CD4-positive, alpha-beta T cell treated with Interleukin-17A for 1 hour (primary cell): ENCODE measurements around the gene TMEM141.
A peak's percentile ranks its signal among the peaks of the same experiment; 100 is the strongest.
"Not testable (repeated sequence)": the region's sequence is repeated elsewhere in the genome, so short reads cannot be mapped to it uniquely, and the experiment has no call there.

Experiments used
- DNase-seq: peaks from one replicate; pipeline ENCODE4 v3.0.0-alpha.2; 2020

The TMEM141 gene

DNA sequence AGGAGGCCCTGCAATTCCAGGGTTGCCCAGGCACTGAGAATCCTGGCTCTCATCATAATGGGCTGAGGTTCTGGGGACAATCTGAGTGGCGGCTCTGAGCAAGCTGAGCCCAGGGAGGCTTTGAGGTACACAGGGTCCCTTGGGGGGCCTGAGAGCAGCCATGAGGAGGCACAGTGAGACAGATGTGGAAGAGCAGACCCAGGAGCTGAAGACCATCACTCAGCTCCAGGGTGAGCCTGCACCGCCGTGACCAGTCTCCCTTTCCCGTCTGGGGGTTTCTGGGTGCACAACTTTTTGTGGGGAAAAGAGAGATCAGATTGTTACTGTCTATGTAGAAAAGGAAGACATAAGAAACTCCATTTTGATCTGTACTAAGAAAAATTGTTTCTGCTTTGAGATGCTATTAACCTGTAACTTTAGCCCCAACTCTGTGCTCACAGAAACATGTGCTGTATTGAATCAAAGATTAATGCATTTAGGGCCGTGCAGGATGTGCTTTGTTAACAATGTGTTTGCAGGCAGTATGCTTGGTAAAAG is 5.2 kb downstream of the TMEM141 start, which contains the start of gene CCDC183:
TSS of gene CCDC183 (plus strand) at position 101 of the 537 bp plus-strand sequence. CDS start at position 161, 60 bp downstream.
- no peak for DNase-seq

DNA sequence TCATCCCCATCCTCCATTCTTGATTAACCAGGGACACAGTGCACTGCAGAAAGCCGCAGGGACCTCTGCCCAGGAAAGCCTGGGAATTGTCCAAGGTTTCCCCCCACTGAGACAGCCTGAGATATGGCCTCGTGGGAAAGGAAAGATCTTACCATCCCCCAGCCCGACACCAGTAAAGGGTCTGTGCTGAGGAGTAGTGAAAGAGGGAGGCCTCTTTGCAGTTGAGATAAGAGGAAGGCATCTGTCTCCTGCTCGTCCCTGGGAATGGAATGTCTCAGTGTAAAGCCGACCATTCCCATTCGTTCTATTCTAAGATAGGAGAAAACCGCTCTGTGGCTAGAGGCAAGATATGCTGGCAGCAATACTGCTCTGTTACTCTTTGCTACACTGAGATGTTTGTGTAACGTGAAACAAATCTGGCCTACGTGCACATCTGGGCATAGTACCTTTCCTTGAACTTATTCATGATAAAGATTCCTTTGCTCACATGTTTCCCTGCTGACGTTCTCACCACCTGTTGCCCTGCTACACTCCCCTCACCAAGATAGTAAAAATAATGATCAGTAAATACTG is 5.7 kb downstream of the TMEM141 start:
- DNase-seq, result not testable (repeated sequence)

DNA sequence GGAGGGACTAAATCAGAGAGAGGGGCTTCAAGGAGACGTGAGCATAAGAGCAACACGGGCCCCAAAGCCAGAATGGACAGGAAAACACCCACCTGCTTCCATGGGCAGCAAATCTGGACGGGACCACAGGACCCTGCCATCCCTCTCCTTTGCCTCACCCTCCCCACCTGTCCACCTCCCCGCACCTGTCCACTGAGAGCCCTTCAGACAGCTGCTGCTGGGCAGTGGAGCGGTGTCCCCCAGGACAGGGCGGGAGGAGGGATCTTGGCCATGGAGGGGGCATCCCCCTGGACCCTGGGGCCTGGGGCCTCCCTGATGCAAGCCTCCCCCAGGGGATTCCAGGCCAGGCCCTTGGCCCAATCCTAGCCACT is 7.5 kb downstream of the TMEM141 start:
- DNase-seq, result no peak

DNA sequence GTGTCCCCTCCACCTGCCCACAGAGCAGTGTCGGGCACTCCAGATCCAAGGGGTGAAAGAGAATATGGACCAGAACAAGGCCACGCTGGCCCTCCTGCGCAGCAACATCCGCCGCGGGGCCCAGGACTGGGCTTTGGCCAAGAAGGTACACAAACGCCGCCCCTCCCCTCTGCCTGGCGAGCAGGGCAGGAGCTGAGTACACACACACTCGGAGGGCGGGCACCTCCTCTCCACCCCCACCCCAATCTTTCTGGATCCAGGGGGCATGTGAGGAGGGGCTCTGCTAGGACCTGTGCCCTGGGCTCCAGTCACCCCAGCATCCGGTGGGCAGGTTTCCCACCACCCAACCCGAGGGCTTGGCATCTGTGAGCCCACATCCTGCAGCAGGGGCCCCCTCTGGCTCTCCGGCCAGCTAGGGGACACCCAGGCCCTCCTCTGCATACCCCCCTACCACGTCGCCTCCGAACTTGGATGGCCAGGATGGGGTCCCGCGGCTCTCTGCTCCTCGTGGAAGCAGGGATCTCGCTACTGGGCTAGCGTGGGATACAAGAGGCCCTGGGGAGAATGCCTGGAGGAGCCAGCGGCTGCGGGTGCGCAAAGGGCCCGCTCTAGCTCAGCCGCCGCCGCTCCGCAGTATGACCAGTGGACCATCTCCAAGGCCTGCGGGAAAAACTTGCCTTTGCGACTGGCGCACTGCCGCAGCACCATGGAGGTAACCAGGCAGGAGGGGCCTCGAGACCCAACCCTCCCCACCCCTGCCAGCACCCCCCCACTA is 8.1 kb downstream of the TMEM141 start:
- no peak for DNase-seq

DNA sequence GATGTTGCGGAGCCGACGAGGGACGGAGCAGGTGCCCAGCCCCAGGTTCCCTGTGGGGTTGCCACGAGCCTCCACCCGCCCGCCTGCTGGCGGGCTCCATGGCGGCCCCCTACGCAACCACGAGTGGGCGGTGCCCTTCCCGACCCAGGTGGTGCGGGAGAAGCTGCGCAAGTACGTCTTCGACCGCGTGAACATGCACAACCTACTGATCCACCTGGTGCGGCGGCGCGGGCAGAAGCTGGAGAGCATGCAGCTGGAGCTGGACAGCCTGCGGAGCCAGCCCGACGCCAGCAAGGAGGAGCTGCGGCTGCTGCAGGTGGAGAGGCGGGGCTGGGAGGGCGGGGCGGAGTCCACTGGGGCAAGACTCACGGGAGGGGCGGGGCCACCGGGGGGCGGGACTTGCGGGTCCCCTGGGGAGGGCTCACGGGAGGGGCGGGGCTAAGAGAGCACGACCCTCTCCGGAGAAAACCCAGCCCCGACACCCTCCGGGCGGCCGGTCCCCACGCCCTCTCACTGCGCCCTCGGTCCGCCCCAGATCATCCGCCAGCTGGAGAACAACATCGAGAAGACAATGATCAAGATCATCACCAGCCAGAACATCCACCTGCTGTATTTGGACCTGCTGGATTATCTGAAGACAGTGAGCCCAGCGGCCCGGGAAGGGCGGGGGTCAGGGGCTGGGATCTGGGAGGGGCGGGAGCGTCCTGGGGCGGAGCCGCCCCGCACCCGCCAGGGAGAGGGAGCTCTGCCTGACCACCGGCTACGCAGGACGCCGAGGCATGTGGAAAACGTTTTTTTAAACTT is 8.9 kb downstream of the TMEM141 start:
- DNase-seq, result peak; percentile 91

DNA sequence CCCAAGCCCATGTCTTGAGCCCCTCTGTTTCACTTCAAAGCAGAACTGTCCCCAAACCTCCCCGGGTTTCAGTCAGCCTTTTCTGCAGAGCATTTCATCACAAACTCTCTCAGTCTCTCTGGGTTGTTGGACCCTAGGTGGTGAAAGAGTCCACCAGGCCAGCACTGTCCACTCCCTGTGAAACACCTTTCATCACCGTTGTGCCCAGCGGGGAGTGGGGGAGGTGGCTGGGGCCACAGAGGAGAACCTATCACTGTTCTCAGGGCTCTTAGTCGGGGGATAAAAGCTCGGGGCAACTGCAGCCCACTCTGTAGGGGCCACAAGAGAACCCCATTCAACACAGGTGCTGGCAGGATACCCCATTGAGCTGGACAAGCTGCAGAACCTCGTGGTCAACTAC is 11.2 kb downstream of the TMEM141 start:
- DNase-seq, result no peak

DNA sequence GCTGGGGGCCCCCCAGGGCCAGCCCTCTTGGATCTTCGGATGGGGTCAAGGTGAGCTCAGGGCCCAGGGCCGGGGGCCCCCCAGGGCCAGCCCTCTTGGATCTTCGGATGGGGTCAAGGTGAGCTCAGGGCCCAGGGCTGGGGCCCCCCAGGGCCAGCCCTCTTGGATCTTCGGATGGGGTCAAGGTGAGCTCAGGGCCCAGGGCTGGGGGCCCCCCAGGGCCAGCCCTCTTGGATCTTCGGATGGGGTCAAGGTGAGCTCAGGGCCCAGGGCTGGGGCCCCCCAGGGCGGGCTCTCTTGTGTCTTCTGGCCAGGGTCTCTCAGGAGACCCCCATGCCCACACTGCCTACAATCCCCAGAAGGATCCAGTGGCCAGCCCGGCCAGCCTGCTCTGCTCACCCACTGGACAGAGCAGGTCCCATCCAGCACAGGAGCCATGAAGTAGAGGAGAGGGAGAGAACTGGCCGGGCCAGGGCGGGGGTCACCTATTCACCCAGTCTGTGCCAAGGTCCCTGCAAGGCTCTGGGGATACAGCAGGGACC is 11.9 kb downstream of the TMEM141 start:
- not testable (repeated sequence) for DNase-seq

DNA sequence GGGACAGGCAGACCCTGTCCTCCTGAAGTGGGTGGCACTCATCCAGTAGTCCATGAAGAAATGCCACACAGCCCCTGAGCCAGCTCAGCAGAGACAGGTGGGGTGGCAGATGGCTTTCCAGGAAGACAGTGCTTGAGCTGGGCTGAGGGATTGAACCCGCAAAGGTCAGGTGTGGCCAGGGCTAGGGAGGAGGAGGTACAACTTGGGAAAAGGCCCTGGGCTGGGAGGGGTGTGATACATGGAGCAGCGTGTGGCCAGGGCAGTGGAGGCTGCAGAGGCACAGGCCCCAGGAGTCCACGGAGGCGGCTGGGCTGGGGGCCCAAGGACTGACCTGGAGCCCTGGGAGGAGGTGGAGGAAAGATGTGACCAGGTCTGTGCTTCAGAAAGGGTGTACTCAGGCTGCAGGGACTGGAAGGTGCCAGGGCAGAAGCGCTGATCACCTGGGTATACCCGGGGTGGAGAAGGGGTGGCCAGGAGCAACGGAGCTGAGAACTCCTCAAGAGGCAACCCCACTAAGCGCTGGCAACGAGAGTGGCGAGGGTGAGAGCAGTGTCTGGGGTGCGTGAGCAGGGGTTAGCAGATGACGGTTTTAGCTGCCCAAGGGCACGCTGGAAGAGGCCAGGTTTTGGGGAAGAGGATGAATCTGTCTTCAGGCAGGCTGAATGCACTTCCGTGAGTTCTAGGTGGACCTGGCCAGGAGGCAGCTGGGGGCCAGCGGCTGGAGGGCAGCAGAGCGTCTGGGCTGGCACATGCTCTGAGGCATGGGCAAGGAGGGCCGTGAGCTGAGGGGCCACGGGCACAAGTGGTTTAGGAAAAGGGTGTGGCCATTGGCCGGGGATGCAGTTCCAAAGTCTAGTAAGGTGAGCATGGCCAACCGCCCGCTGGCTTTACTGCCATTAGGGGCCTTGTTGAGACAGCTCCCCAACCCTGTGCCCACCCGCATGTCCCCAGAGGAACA is 12.7 kb downstream of the TMEM141 start:
- DNase-seq, result no peak

DNA sequence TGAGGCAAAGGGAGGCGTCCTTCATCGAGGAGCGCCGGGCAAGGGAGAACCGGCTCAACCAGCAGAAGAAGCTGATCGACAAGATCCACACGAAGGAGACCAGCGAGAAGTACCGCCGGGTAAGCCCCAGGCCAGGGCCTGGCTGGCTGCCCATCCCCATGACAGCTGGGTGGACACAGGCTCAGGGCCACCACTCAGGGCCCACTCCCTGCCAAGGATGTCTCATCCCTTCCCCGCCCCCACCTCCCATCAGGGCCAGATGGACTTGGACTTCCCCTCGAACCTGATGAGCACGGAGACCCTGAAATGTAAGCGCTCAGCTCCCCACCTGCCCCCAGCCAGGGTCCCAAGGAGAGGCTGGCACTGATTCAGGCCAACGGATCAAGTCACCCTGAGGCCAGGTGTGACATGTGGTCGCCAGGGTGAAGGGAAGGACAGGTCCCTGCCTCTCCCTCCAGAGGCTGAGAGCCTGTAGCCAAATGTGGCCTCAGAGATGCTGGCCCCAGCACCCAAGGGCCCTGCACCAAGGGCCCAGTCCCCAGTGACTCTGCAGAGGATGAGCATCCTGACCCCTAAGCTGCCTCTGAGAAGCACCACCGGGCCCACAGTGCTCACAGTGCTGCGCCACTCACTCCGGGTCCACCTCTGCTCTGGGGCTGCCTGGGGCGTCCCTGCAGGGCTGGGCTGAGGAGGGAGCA is 13.5 kb downstream of the TMEM141 start:
- no peak for DNase-seq

DNA sequence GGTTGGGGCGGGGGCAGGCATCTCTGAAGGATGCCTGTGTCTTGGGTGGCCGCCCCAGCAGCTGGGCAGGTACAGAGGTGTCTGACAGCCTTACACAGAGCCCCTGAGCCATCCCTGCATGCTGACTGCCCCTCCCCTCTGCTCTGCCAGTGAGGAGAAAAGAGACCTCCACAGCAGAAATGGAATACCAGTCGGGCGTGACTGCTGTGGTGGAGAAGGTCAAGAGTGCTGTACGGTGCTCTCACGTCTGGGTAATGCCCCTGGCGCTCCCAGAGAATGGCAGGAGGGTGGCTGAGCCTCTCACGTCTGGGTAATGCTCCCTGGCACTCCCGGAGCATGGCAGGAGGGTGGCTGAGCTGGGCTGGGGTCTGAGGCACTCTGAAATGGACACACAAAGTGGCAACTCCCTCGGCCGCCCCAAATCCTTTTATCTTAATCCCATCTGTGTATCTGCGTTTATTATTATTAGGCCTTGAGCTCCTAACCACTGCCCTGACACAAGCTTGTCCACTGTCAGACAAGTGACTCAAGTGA is 14.1 kb downstream of the TMEM141 start:
- DNase-seq, result no peak

DNA sequence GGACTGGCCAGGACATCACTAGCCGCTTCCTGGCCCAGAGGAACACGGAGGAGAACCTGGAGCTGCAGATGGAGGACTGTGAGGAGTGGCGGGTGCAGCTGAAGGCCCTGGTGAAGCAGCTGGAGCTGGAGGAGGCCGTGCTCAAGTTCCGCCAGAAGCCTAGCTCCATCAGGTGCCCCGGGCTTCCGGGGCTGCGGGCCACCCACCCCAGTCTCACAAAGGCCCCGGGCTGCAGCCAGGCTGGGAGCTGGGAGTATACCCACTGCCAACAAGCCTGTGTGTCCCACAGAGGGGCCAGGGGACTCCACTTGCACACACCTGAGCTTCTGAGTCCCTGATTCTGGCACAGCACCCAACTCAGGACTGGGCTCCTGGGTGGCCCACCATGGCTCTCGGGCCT is 14.9 kb downstream of the TMEM141 start:
- no peak for DNase-seq

DNA sequence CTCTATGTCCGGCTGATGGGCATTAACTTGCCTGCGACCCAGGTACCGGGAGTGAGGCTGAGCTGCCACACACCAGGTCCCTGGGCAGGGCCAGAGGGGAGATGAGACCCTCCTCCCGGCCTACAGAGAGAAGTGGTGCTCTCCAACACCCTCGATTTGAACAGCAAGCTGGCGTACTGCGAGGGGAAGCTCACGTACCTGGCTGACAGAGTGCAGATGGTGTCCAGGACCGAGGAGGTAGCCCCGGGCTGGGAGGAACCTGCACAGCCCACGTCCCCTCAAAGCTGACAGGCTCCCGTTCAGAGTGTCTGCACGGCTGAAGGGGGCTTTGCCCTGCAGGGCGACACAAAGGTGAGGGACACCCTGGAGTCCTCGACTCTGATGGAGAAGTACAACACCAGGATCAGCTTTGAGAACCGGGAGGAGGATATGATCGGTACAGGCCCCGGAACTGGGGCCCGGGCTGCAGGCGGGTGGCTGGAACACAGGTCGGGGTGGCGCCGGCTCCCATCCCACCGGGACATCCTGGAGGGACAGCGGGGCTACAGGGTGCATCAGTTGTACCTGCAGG is 15.6 kb downstream of the TMEM141 start:
- DNase-seq, result no peak

DNA sequence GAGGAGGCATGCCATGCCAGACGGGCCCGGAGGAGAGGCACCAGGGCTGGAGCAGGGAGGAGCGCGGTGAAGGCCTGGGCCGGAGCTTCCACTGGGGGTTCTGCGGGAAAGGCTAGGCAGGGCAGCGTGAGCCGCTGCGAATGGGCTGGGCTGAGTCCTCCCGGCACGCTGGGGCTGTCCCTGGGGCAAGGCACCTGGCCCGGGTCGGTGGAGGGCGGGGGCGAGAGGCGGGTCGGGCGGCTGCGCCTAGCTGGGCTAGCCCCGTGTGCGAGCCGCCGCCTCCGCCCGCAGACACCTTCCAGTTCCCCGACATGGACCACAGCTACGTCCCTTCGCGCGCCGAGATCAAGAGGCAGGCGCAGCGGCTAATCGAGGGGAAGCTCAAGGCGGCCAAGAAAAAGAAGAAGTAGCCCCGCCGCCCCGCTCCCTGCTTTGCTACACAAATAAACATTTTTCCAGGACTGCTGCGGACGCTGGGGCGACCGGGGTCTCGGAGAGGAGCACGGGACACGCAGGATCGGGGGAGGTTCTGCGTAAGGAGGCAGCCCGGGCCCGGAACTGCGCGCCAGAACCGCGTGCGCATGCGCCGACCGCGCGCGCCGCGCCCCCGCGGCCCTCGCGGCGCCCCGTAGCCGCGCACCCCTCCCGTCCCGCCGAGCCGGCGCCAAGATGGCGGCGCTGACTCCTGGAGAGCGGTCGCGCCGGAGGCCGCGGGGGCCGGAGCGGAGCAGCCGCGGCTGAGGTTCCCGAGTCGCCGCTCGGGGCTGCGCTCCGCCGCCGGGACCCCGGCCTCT is 16.3 kb downstream of the TMEM141 start, which contains the start of gene RABL6:
TSS of gene RABL6 (plus strand) at position 668 of the 794 bp plus-strand sequence. CDS start 249 bp downstream, outside the sequence.
- DNase-seq, result peak; percentile 84

DNA sequence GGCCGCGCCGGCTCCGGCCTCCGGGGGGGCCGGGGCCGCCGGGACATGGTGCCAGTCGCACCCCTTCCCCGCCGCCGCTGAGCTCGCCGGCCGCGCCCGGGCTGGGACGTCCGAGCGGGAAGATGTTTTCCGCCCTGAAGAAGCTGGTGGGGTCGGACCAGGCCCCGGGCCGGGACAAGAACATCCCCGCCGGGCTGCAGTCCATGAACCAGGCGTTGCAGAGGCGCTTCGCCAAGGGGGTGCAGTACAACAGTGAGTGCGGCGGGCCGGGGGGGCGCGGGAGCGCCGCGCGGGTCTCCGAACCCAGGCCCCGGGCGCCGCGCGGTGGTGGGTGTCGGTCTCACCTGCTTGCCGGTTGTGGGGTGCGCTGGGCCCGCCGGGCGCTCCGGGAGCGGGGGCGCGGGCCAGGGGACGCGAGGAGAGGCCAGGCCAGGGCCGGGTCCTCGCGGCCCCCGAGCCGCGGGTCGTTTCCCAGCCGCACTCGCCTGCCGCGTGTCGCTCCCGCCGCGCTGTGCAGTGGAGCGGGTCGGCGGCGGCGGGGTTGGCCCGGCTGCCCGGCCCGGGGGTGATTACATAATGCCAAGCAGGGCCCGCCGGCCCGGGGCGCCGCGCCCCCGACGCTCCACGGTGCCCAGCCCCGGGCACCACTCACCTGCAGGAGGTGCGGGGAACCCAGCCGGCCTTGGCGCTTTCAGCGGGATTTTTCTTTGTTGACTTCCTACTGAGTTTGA is 17.1 kb downstream of the TMEM141 start:
- peak; percentile 52 for DNase-seq

DNA sequence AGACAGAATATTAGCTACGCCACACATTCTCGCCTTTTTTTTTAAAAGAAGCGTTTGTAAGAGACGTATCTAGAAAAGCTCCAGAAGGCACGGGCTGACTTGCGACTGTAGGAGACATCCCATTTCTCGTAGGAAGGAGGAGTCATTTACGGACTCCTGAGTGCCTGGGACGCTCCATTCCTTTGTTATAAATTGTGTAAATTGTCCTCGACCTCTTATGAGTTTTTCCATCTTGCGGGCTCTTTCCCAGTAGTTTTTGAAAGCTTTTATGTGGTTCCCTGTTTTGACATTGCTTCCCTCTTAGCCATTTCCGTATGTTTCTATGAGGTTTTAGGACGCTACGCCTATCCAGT is 17.6 kb downstream of the TMEM141 start:
- DNase-seq, result no peak

DNA sequence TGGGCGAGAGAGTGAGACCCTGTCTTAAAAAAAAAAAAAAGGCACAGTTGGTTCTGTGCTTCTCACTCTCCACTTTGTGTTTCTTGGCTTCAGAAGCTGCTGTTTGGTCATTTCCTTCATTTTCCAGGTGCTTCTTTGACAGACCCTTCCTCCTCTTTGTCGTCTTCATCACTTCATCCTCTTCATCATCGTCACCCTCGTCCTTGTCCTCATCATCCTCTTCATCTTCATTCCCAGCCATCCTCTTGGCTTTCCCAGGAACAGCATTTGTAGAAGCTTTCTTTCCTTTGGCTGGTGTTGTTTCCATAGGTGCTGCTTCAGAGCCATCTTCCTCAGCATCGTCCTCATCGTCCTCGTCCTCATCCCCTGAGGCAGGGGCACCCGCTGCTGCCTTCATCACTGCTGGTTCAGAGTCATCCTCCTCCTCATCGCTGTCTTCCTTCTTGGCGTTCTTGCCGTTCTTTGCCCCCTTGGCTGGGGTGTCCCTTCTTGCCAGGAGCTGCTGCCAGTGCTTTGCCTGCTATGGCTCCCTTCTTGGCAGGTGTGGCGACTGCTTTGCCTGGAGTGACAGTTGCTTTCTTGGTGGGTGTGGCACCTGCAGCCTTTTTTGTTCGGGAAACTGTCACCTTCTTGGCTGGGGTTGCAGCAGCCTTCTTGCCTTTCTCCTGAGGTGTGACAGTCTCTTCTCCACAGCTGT is 23.7 kb downstream of the TMEM141 start:
- DNase-seq, result no peak

DNA sequence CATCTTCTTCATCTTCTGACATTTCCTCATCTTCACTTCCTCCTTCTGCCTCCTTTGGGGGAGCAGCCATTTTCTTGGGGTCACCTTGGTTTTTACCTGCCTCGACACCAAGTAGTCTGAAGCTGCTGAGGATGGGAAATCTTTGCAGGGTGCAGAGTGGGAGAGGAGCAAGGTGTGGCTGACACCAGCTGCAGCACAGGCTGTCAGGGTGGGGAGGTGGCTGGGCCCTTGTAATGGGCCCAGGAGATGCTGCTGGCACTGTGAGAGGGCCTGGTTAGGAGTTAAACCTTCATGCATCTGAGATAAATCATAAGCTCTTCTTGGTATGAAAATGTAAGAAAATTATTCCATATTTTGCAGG is 24.3 kb downstream of the TMEM141 start:
- no peak for DNase-seq
